GM18517 (cell line): ENCODE data around the gene TAOK1.

Experiments used
- ATAC-seq: cut with Tn5 transposase; IDR thresholded peaks from one replicate; pipeline ENCODE4 v1.9.1; 2021; ENCODE audit warnings: mild to moderate bottlenecking, moderate library complexity; ENCODE audit not compliant: unreplicated experiment

Gene TAOK1

GRCh38 chr17:29581583-29582253 is 191.6 kb downstream of the TAOK1 start:
- no peak for ATAC-seq

DNA sequence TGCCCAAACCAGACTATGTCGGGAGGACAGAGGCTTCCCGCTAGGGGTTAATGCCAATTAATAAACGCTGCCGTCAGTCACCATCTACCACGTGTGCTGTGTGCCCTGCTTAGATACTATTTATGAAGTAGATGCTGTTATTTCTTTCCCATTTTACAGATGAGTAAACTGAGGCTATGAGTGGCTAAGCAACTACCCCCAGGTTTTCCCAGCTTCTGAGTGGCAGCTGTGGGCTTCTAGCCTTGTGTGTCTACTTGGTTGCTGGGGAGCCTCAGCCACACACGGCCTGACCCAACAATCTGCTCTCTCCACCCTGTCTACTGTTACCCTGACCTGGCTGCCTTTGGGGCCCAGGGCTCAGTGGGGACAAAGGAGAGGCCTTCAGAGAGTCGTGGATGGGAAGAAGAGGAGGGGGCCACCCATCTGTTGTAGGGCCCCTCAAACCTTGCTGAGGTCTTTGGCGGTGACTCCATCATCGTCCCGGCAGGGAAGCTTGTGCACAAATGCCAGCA is 192.1 kb downstream of the TAOK1 start:
- ATAC-seq = no peak

DNA sequence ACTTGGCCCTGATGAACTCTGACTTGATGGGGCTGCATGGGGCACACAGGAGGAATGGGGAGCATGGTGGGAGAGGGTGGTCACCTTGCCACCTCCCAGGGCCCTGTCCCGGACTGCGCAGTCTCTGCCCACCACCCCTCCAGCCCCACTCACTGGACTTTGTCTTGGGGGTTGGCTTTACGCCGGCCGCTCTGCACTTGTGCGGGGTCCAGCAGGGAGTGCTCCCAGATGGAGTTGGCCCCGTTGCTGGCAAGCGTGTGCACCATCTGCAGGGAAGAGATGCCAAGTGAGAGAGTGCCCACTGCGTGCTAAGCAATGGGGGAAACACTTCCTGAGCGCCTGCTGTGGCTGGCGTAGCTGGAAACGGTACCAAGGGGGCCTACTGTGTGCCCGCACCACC is 192.6 kb downstream of the TAOK1 start:
- no peak for ATAC-seq

GRCh38 chr17:29583324-29584248 is 193.4 kb downstream of the TAOK1 start:
- no peak for ATAC-seq

- no peak for ATAC-seq
Measured at GRCh38 chr17:29584452-29585079, 194.4 kb downstream of the TAOK1 start.

- no peak for ATAC-seq
Measured at GRCh38 chr17:29585080-29585751, 195.1 kb downstream of the TAOK1 start.

DNA sequence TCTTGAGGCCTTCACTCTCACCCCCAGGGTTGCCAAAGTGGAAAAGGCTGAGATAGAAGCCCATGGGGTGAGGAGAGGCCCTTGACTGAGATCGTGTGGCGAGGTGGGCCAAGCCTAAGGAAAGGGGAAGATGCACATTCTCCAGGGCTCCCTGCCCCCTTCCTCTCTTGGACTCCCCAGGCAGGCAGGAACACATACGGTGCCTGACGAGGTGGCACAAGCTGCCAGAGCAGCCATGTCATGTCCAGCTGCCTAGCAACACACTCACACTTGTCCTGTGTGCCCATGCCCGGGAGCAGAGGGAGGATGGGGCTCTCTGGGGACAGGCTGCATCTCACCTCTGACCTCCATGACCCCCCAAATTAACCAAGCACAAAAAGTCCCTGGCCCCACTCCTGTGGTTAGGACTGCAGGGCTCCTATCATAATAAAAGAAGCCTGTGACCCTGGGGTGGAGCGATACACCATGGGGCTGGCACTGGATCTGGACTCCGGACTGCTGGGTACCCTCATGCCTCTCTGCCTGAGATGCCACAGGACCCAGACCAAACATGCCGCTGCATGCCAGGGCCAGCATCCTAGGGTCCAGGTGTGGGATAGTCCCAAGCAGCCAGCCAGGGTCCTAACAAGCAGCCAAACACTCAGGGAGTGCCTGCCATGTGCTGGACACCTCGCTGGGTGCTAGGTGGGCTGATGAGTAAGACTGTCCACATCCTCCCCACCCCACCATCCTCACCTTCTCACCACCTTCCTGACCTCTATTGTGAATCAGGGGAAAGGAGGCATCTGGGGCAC is 196.7 kb downstream of the TAOK1 start:
- ATAC-seq = no peak

- ATAC-seq = no peak
Measured at GRCh38 chr17:29587591-29587990, 197.4 kb downstream of the TAOK1 start.

GRCh38 chr17:29588017-29588561 is 197.9 kb downstream of the TAOK1 start:
- no peak for ATAC-seq

- no peak for ATAC-seq
Measured at GRCh38 chr17:29588562-29589411, 198.6 kb downstream of the TAOK1 start.

DNA sequence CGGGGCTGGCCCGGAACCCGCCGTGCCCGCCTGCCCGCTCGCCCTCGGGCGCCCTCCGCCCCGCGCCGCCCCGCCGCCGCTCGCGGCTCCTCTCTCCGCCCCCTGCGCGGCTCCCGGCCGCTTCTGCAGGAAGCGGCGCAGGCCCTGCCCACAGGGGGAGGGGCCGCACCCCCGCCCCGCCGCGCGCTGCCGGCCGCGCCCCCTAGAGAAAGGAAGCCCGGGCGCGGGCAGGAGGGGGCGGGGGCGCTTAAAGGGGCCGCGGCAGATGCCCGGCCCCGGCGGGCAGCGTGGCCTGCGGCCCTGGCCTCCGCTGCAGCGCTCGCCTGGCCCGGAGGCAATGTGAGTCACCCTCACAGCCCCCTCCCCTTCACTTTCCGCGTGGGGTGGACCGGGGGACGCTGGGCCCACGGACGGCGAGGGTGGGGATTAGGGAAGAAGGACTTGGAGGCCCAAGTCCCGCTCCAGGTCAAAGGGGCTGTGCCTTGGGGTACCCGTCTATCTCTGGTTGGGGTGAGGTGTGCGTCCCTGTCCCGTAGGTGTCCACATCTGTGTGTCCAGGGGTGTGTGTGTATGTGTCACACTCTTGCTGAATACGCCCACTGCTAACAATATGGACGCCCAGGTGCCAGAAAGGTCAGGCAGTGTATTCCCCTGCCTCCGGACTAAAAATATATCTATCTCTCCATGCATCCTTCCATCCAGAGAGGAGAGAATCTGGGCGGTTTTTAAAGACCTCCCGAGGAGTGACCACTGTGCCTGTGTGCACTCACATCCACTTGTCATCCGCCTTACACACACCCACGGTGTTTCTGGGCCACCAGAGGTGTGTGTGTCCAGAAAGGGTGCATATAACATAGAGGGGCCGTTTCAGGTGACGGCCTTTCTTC is 199.6 kb downstream of the TAOK1 start, which contains the start of gene GIT1:
GIT1 (minus strand) TSS at position 125 of the 887 bp plus-strand sequence. CDS start 270 bp downstream, outside the sequence.
- ATAC-seq = no peak

- ATAC-seq = no peak
Measured at GRCh38 chr17:29590411-29591145, 200.4 kb downstream of the TAOK1 start.

DNA sequence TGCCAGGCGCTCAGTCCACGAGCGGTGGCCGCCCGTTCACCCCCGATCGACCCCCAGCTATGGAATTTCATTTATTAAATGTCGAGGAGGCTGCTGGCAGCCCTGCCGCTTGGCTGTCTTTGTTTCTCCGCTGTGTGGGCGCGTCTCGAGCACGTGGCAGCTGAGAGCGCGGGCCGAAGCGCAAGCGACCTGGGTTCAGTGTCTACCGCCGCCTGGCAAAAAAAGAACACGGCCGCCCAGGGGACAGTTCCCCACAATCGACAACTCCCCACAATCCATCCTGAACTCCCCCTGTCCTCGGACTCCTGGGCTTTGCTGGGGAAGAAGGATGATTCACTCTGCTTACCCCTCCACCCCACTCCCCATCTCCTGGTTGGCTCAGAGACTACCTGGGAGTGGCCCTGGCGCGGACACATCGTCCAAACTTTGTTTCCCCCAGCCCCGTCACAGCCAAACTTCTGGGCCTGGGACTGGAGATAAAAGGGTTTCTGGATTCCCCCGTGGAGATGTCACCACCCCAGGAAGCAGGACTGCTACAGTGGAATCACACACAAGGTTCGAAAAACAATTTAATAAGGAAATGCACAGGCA is 201.1 kb downstream of the TAOK1 start:
- no peak for ATAC-seq

DNA sequence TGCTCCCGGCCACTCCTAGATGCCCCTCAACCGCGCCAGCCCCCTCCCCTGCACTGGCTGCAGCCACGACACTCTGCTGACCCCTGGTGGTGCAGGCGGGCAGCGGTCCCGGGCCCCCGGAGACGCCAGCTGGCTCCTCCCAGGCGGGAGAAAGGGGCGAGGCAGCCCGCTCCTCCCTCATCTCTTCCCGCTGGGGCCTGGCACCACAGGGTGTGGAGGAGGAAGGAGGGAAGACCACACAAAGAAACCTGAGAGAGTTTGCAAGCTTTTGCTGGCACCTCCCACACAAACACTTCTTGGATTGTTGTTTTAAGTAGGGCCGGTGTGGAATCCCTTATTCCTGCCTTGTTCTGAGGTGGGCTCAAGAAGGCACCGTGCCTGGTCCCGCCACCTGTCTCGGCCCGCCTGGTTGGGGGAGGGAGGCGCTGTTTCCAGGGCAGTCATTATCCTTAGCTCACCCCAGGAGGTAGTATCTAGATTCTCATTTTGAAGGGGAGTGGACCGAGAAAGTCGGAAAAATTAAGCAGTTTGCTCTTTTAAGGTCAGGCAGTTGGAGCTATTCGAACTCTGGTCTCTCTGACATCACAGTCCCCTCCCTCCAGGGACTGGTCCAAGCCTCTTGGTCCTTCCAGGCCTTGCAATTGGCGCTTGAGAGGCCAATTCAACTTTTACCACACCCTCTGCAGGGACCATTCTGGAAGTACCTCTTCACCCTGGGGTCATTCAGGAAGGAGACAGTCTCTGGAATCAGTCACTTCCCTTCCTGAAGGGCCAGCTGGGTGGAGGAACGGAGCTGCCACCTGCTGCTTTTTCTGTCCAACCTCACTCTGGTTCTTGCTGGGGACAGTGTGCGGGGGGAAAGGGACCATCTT is 201.8 kb downstream of the TAOK1 start:
- no peak for ATAC-seq

- ATAC-seq = no peak
Measured at GRCh38 chr17:29592850-29593551, 202.8 kb downstream of the TAOK1 start, which contains the start of gene ANKRD13B. TSS of gene ANKRD13B (plus strand) at chr17:29593132. CDS start at chr17:29593622, 490 bp downstream.
